Kidney (tissue), 14 donors: ENCODE measurements around the gene CKS1B. TPM values are rescaled to one million over a fixed set of nuclear protein-coding genes. Genes with fewer than 3 reads are reported as not detected.

Experiments used
- DNase-seq, 5 donors: peaks; one replicate each; pipeline ENCODE4 v3.0.0-alpha.2; 2013 to 2020
- FAIRE-seq: peaks from 2 replicates; lab custom pipeline; 2012; peaks lifted over from hg19 to GRCh38; lab: Jason Lieb, UNC
- H3K27ac ChIP-seq, 2 donors: one replicate each; pipeline ENCODE4 v1.7.0; 2013; ENCODE audit warnings: low read depth in 2 of 2, low read length in 2 of 2, inconsistent platforms in 1 of 2
- H3K27me3 ChIP-seq: one replicate; pipeline ENCODE4 v1.7.1; 2013; ENCODE audit warnings: low read length, inconsistent platforms; ENCODE audit not compliant: control insufficient read depth, insufficient read depth
- H3K36me3 ChIP-seq, 3 donors: one replicate each; pipeline versions ENCODE4 v1.7.0 to v1.7.1; 2013; ENCODE audit warnings: low read length in 3 of 3, control low read depth in 1 of 3, inconsistent platforms in 1 of 3; ENCODE audit not compliant: insufficient read depth in 3 of 3, control insufficient read depth in 2 of 3
- H3K4me1 ChIP-seq, 3 donors: one replicate each; pipeline versions ENCODE4 v1.7.0 to v1.7.1; 2013; ENCODE audit warnings: low read length in 3 of 3, inconsistent platforms in 1 of 3, low read depth in 1 of 3; ENCODE audit not compliant: control insufficient read depth in 2 of 3, insufficient read depth in 2 of 3
- H3K4me3 ChIP-seq, 3 donors: one replicate each; pipeline versions ENCODE4 v1.7.0 to v1.8.1; 2013; ENCODE audit warnings: low read length in 3 of 3, control low read depth in 1 of 3, inconsistent platforms in 1 of 3
- H3K9ac ChIP-seq, 3 donors: one replicate each; pipeline versions ENCODE4 v1.7.0 to v1.7.1; 2013; ENCODE audit warnings: low read length in 3 of 3, control low read depth in 1 of 3, inconsistent platforms in 1 of 3
- H3K9me3 ChIP-seq, 3 donors: one replicate each; pipeline versions ENCODE4 v1.7.0 to v1.7.1; 2013; ENCODE audit warnings: low read length in 3 of 3, control low read depth in 1 of 3, inconsistent platforms in 1 of 3; ENCODE audit not compliant: control insufficient read depth in 2 of 3, insufficient read depth in 1 of 3
- intact Hi-C: fragments of 100-400 bp; cut with DNase I; formaldehyde crosslinking; loops from one replicate; pipeline ENCODE4 v1.11.1; 2022
- polyA plus RNA-seq: library from polyadenylated mRNA; stranded (reverse); fragments of 350-450 nt; fragmentation: Illumina TruSeq; extraction: RNeasy Lipid Tissue Mini Kit (QIAGEN cat#74804); gene quantifications from one replicate; pipeline ENCODE4 v1.2.3, GENCODE V29; 2014; ENCODE audit warnings: low read depth, low replicate concordance; ENCODE audit not compliant: insufficient read depth
- total RNA-seq: library from RNA; stranded (reverse); fragmentation: NEBNext Ultra II Directional; extraction: Animal tissue kit (Norgen Biotek cat#: 25700); gene quantifications from one replicate; pipeline ENCODE4 v1.2.1, GENCODE V29; 2021
- TF ChIP-seq, protein P1 (sequence below): IDR thresholded peaks from 3 replicates; pipeline ENCODE4 v1.5.1; 2012; ENCODE audit warnings: mild to moderate bottlenecking, moderate library complexity, borderline replicate concordance; ENCODE audit not compliant: insufficient read depth; ENCODE audit errors: extremely low read depth
- donor health status: control.
- donor health status: control.
- donor health status: control.
- donor health status: control.
- donor health status: control.
- donor health status: DM: yes; HTN: yes; CAD: no.
- donor health status: Normal renal cell carcinoma (clear cell type).

Gene CKS1B
- total and polyA plus RNA-seq, 2 donors from 2014 or later = 23.1 to 43.1 TPM

DNA sequence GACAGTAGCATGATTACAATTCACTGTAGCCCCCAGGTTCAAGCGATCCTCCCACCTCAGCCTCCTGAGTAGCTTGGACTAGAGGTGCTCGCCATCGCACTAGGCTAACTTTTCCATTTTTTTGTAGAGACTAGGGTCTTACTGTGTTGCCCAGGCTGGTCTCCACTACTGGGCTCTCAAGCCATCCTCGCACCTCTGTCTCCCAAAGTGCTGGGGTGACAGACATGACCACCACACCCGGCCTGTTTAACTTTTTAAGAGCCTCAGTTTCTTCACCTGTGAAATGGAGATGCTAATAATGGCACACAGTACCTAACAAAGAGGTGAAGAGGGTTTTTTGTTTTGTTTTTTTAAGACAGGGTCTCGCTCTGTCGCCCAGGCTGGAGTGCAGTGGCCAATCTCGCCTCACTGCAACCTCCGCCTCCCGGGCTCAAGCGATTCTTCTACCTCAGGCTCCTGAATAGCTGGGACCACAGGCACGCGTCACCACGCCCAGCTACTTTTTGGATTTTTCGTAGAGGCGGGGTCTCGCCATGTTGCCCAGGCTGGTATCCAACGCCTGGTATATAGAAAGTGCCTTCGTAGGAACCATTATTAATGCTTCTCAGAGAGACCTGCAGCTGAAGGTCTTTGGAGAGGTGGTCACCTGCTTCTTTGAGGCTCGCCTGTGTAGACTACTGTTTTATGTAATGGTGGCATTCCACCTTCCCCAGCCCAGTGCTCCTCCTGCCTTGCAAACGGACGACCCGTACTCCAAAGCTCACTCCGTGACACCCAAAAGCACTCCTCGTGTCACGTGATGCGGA is 38.5 kb upstream of the CKS1B start:
- TF ChIP-seq, protein P1, sequence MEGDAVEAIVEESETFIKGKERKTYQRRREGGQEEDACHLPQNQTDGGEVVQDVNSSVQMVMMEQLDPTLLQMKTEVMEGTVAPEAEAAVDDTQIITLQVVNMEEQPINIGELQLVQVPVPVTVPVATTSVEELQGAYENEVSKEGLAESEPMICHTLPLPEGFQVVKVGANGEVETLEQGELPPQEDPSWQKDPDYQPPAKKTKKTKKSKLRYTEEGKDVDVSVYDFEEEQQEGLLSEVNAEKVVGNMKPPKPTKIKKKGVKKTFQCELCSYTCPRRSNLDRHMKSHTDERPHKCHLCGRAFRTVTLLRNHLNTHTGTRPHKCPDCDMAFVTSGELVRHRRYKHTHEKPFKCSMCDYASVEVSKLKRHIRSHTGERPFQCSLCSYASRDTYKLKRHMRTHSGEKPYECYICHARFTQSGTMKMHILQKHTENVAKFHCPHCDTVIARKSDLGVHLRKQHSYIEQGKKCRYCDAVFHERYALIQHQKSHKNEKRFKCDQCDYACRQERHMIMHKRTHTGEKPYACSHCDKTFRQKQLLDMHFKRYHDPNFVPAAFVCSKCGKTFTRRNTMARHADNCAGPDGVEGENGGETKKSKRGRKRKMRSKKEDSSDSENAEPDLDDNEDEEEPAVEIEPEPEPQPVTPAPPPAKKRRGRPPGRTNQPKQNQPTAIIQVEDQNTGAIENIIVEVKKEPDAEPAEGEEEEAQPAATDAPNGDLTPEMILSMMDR = no peak
- peak in 1 of 5 donors; percentile 71 for DNase-seq
- no peaks in the 10 kb centered on the region for H3K9me3 ChIP-seq
- H3K36me3 ChIP-seq = no peaks in the 10 kb centered on the region
- peak overlapping the region; percentile 82 to 98 (median 91) for H3K4me3 ChIP-seq
- FAIRE-seq = no peak
- peak overlapping the region; percentile 48 to 99 (median 92) for H3K9ac ChIP-seq
- peak overlapping the region; percentile 100 for H3K27ac ChIP-seq
- intact Hi-C loops = no loop called here
- H3K4me1 ChIP-seq = peaks cover 0 to 14% (median 10%) of the 10 kb centered on the region in 3 donors
- no peaks in the 10 kb centered on the region for H3K27me3 ChIP-seq

DNA sequence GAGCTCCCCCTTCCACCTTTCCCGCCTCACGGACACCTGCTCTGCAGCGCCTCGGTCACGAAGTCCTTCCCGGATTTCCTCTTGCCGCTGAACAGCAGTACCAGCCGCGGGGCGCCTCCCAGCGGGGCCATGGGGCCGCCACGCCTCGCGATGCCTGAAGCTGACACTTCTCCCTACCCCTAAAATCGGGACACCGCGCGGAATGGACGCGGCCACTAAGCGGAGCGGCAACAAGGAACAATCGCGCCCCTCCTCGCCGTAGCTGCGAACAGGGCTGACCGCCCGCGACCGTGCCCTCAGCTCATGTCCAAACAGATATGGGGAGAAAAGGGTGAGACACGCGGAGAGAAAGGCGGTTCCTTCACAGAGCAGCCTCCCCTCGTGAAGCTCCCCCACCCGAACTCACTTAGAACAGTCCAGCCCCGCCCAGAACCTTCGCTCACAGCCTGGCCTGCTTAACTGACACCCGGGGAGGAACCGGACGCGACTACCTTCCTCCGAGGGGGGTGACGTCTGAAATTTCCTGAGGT is 37.9 kb upstream of the CKS1B start, which contains the start of gene PMVK:
Gene PMVK (minus strand): TSS at position 165 of the 530 bp plus-strand sequence. CDS start 34 bp downstream, at position 131.
- Histone ChIP-seq H3K9ac (peak within 1 kb of the TSS; percentile 48 to 99 (median 92)), H3K4me1 (peaks cover 0 to 19% (median 10%) of the 10 kb centered on the region in 3 donors), H3K27ac (peak within 1 kb of the TSS; percentile 100), H3K9me3 (no peaks in the 10 kb centered on the region), H3K36me3 (no peaks in the 10 kb centered on the region), H3K4me3 (peak within 1 kb of the TSS; percentile 82 to 98 (median 91)), H3K27me3 (no peaks in the 10 kb centered on the region)
- intact Hi-C loops = no loop called here
- DNase-seq (peak; percentile 96 to 99 (median 98)), FAIRE-seq (no peak)
- TF ChIP-seq, protein P1 = peak; percentile 15

DNA sequence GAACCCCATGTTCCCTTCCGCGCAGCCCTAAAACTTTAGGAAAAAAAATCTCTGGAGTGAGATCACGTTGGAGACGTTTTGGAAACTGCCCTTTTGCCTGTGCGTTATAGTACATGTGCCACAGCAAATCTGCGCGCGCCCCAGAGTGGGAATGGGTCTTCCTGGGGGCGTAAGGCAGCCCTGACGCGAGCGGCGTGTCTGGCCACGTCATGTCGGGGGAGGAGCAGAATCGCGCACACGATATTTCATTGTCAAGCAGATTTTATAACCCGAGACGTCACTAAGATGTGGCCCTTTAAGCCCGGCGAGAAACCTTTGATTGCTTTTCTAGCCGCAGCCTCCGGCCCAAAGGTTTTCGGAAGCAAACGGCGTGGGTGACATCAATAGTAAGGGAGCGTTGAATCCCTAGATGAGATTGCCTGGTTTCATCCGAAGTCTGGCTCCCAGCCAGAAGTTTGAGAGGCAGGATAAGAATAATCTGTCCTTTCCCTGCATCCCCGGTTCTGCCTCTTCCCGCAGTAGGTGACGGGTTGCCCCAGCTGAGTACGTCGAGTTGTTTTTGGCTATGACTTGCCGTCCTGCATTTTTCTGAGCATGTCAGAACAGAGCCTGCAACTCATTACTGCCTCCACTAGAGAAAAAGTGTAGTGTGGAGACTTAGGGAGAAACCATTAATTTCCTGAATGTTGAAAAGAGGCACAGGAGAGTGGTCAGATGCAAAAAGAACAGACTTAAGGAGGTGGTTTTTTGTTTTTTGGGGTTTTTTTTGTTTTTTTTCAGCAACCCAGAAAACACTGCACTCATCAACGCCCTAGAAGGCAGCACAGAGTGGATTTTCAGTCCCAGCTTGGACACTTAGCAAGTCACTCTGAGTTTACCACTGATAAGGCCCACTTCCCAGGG is 37.1 kb upstream of the CKS1B start:
- no peaks in the 10 kb centered on the region for H3K9me3 ChIP-seq
- H3K27ac ChIP-seq = peak overlapping the region; percentile 100
- DNase-seq (peak; percentile 93 to 97 (median 97)), FAIRE-seq (no peak)
- no peaks in the 10 kb centered on the region for H3K27me3 ChIP-seq
- H3K4me1 ChIP-seq = peaks cover 0 to 26% (median 11%) of the 10 kb centered on the region in 3 donors
- H3K9ac ChIP-seq = peak overlapping the region; percentile 48 to 99 (median 92)
- TF ChIP-seq, protein P1 = no peak
- peak overlapping the region; percentile 82 to 98 (median 91) for H3K4me3 ChIP-seq
- intact Hi-C loops = no loop called here
- no peaks in the 10 kb centered on the region for H3K36me3 ChIP-seq
